ENCODE measurements around the gene SLC17A6. TPM values are rescaled to one million over a fixed set of nuclear protein-coding genes. Genes with fewer than 3 reads are reported as not detected.

SLC17A6 gene
- total RNA-seq, 2 experiments from 2014 or later, result not detected

DNA sequence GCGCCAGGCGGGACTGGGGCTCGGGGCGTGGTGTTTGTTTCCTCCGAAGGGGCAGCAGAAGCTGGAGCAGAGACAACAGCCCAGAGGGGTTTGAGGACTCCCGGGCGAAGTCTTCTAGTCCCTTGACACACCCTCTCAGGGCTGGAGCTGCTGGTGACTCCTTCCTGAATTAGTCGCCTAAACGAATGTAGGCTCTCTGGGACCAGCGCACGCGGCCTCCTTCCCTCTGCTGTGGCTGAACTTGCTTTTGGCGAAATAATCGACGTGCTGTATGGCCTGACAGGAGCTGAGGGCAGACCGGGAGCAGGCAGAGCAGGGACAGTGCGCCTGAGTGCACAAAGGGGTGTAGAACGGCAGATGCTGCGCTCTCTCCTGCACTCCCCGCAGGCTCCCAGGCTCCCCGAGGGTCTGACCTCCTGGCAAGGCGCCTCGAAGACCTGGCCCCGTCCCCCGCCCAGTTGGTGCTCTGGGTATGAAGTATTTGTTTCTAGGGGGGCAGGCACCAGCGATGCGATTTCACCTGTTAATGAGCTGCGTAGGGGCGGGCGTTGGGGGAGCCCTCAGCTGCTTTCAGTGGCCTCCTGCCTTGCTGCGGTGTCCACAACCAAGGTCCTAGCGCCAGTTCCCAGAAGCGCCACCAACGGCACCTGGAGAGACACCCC is 5.3 kb downstream of the SLC17A6 start:
- Histone ChIP-seq H3K36me3 (ENCODE audit: insufficient read depth, low read length) (no peaks in the 10 kb centered on the region), H3K27ac (ENCODE audit: low read depth in 1 of 2, low read length in 2 of 2) (no peak overlapping the region), H3K9me3 (ENCODE audit: control insufficient read depth in 1 of 2, insufficient read depth in 1 of 2, low read length in 2 of 2) (peaks cover 0 to 23% of the 10 kb centered on the region in 2 experiments), H3K4me1 (ENCODE audit: insufficient read depth, low read length) (no peaks in the 10 kb centered on the region), H3K4me3 (ENCODE audit: low read length) (no peak overlapping the region), H3K27me3 (ENCODE audit: control insufficient read depth in 1 of 2, insufficient read depth in 2 of 2, low read length in 2 of 2) (peaks cover 52 to 73% of the 10 kb centered on the region in 2 experiments)
- no peak overlapping the region for H3K4me3 Mint-ChIP-seq
- peaks cover 74% of the 10 kb centered on the region for H3K27me3 Mint-ChIP-seq
- H3K36me3 Mint-ChIP-seq (ENCODE audit: low read depth), result no peaks in the 10 kb centered on the region
- ChIA-PET CTCF (no interaction called here), POLR2A (no interaction called here)
- intact Hi-C loops (cut with DNase I, micrococcal nuclease), result no loop called here
- no peaks in the 10 kb centered on the region for H3K9me3 Mint-ChIP-seq
- no peak for DNase-seq
- H3K4me1 Mint-ChIP-seq (ENCODE audit: low read depth), result peaks cover 17% of the 10 kb centered on the region
- ATAC-seq (ENCODE audit: poor library complexity), result no peak
- H3K27ac Mint-ChIP-seq, result no peak overlapping the region
- TF ChIP-seq, protein P1, sequence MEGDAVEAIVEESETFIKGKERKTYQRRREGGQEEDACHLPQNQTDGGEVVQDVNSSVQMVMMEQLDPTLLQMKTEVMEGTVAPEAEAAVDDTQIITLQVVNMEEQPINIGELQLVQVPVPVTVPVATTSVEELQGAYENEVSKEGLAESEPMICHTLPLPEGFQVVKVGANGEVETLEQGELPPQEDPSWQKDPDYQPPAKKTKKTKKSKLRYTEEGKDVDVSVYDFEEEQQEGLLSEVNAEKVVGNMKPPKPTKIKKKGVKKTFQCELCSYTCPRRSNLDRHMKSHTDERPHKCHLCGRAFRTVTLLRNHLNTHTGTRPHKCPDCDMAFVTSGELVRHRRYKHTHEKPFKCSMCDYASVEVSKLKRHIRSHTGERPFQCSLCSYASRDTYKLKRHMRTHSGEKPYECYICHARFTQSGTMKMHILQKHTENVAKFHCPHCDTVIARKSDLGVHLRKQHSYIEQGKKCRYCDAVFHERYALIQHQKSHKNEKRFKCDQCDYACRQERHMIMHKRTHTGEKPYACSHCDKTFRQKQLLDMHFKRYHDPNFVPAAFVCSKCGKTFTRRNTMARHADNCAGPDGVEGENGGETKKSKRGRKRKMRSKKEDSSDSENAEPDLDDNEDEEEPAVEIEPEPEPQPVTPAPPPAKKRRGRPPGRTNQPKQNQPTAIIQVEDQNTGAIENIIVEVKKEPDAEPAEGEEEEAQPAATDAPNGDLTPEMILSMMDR (IDR thresholded peaks at IDR 0.05), result no peak

GRCh38 chr11:22344081-22344480 is 5.9 kb downstream of the SLC17A6 start:
- ChIA-PET CTCF (no interaction called here), POLR2A (no interaction called here)
- H3K36me3 Mint-ChIP-seq (ENCODE audit: low read depth), result no peaks in the 10 kb centered on the region
- Histone ChIP-seq H3K27ac (ENCODE audit: low read depth in 1 of 2, low read length in 2 of 2) (no peak overlapping the region), H3K9me3 (ENCODE audit: control insufficient read depth in 1 of 2, insufficient read depth in 1 of 2, low read length in 2 of 2) (peaks cover 0 to 23% of the 10 kb centered on the region in 2 experiments), H3K4me1 (ENCODE audit: insufficient read depth, low read length) (no peaks in the 10 kb centered on the region), H3K36me3 (ENCODE audit: insufficient read depth, low read length) (no peaks in the 10 kb centered on the region), H3K27me3 (ENCODE audit: control insufficient read depth in 1 of 2, insufficient read depth in 2 of 2, low read length in 2 of 2) (peaks cover 49 to 73% of the 10 kb centered on the region in 2 experiments), H3K4me3 (ENCODE audit: low read length) (no peak overlapping the region)
- TF ChIP-seq, protein P1 (IDR thresholded peaks at IDR 0.05), result no peak
- peaks cover 17% of the 10 kb centered on the region for H3K4me1 Mint-ChIP-seq (ENCODE audit: low read depth)
- no peak overlapping the region for H3K4me3 Mint-ChIP-seq
- H3K27ac Mint-ChIP-seq, result no peak overlapping the region
- DNase-seq (no peak), ATAC-seq (ENCODE audit: poor library complexity) (no peak)
- H3K9me3 Mint-ChIP-seq, result no peaks in the 10 kb centered on the region
- H3K27me3 Mint-ChIP-seq, result peaks cover 74% of the 10 kb centered on the region
- intact Hi-C loops (cut with DNase I, micrococcal nuclease), result no loop called here

GRCh38 chr11:22346282-22346681 is 8.1 kb downstream of the SLC17A6 start:
- H3K36me3 Mint-ChIP-seq (ENCODE audit: low read depth), result no peaks in the 10 kb centered on the region
- ATAC-seq (ENCODE audit: poor library complexity) (no peak), DNase-seq (no peak)
- H3K36me3 ChIP-seq (ENCODE audit: insufficient read depth, low read length), result no peaks in the 10 kb centered on the region
- intact Hi-C loops (cut with DNase I, micrococcal nuclease), result no loop called here
- no peaks in the 10 kb centered on the region for H3K9me3 Mint-ChIP-seq
- POLR2A ChIA-PET, result no interaction called here
- H3K4me1 ChIP-seq (ENCODE audit: insufficient read depth, low read length), result no peaks in the 10 kb centered on the region
- TF ChIP-seq, protein P1 (IDR thresholded peaks at IDR 0.05), result no peak
- CTCF ChIA-PET, result no interaction called here
- no peak overlapping the region for H3K27ac ChIP-seq (ENCODE audit: low read depth in 1 of 2, low read length in 2 of 2)
- peaks cover 34 to 66% of the 10 kb centered on the region in 2 experiments for H3K27me3 ChIP-seq (ENCODE audit: control insufficient read depth in 1 of 2, insufficient read depth in 2 of 2, low read length in 2 of 2)
- H3K27me3 Mint-ChIP-seq, result peaks cover 67% of the 10 kb centered on the region
- no peak overlapping the region for H3K27ac Mint-ChIP-seq
- H3K4me1 Mint-ChIP-seq (ENCODE audit: low read depth), result peaks cover 9% of the 10 kb centered on the region
- peaks cover 0 to 16% of the 10 kb centered on the region in 2 experiments for H3K9me3 ChIP-seq (ENCODE audit: control insufficient read depth in 1 of 2, insufficient read depth in 1 of 2, low read length in 2 of 2)
- no peak overlapping the region for H3K4me3 ChIP-seq (ENCODE audit: low read length)
- no peak overlapping the region for H3K4me3 Mint-ChIP-seq

Data from CD4-positive, alpha-beta T cell (primary cell).